ENCODE data around the gene CASK.
"Not testable (repeated sequence)": the region's sequence is repeated elsewhere in the genome, so short reads cannot be mapped to it uniquely, and the experiment has no call there.

CASK gene

GRCh38 chrX:41728125-41728524 lies 195.2 kb downstream of the CASK start:
- no peak for DNase-seq

DNA sequence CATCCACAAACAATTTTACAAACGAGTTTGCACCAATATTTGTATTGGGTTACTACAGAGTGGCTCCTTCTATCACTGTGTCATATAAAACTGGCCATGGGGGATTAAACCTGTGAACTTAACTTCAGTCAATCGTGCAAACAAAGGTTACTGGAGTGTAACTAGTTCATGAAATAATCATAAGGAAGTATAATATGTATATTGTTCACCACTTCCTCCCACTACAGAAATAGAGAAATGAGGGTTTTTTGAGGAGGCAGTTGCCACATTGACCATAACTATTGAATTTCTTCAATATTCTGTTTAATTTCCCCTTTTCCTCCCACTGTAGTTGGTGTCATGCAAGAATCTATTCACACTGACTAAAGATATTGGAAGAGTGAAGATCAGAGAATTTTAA lies 199.5 kb downstream of the CASK start, which contains the start of gene GPR82:
Gene GPR82 (plus strand): TSS at position 356 of the 400 bp plus-strand sequence. CDS start 2,846 bp downstream, outside the sequence.
- no peak for DNase-seq

- no peak for DNase-seq
These were observed 200.3 kb downstream of the CASK start for GRCh38 chrX:41722816-41723618.

DNA sequence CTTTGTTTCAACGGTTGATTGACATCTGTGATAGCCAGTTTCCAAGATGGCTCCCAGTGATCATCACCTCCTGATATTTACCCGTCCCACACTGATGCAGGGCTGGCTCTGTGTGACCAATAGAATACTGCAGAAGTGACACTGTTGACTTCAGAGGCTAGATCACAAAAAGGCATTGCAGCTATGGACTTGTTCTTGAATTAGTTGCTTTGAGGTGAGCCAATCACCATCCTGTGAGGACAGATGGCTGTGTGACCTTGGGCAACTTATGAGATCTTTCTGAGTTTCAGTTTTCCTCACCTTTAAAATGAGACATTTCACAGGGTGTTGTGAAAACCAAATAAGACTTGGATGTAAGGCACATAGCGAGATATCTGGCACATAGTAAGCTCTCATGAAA lies 201.1 kb downstream of the CASK start:
- no peak for DNase-seq

DNA sequence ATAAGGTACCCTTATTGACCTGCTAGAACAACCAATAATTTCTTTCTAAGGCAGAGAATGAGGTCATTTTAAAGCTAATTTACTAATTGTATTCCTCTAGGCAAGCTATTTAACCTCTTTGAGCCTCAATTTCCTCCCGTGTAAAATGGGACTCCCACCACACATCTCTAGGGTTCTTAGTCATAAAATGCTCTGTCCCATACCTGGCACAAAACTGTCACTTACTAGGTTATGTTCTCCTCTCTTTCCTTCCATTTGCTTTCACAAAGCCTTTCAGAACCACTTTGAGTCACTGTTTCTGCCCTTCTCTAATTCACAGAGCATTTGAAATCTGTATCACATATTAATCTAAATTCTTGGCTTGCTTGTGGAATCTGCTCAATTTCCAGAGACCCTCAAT lies 201.8 kb downstream of the CASK start:
- DNase-seq: no peak

DNA sequence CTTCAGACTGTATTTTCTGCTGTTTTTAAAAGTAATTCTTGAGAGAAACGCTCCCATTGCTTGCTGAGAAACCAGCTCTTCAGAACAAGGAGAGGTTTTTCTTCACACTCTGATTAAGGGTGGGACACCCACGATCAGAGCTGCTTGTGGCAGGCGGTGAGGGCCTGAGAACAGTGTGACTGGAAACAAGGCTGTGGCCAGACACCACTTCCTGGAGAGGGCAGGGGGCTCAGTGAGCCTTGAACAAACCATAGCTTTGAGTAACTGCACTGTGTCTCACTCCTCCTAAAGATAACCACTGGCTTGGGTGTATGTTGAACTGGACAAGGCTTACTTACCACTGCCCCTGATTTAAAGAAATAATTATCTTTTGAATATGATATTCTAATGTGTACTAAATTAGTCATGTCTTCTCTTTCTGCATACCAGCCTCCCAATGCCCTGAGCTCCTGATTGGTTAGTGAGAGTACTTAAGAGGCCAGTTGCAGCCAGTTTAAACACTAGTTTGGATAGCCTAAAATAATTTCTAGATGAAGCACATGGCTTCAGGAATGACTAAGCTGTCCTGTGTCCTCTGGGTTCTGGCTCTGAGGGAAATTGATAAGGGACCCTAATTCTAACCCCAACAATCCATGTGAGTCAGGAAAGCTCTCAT lies 203.1 kb downstream of the CASK start:
- DNase-seq: no peak

DNA sequence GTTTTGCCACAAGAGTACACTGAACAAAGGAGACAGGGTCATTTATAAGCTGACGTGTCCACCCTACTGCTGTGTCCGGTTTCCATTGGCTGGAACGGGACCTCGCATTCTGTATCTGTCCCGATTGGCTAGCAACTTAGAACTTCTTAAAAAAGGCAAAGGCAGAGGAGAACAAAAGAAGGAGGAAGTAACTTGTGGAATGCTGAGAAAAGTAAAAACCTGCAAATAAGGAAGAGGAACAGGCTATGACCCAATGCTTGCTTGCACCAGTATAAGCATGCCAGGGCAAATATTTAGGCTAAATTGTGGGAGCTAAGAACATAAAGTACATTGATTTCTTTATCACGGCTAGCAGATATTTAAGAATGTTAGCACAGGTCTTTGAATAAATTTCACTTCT lies 203.7 kb downstream of the CASK start:
- not testable (repeated sequence) for DNase-seq

GRCh38 chrX:41718481-41719235 lies 204.7 kb downstream of the CASK start:
- no peak for DNase-seq

DNA sequence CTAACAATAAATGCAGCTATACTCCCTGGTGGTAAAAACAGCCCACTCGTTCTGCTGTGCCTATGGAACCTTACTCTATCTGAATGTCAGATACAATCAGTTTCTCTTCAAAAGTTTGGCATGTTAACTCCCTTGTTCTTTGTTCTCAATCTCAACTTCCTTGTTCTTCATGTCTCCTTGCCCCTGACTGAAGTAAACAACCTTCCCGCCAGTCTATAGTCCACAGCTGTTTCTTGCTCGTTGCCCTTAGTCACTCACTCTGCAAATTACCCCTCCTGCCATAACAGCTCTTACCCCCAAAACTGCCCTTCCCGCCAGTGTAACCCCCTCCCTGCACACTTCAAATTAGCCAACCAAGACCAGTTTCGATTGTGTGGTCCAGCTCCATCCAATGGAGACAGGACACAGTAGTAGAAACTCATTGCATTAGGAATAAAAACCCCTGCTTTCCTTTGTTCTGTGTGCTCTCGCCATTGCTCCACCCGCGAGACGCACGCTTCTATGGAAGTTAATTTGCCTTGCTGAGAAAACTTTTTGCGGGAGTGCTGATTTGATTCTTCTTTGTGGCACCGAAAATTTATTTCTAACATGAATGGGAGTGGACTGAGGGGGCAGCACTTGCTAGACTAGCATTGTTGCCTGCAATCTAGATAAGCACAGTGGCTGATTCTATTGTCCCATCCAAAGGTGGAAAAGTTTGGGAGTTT lies 206.4 kb downstream of the CASK start:
- DNase-seq: no peak

- DNase-seq: no peak
These were observed 207.1 kb downstream of the CASK start for GRCh38 chrX:41716222-41716621.

GRCh38 chrX:41711021-41711667 lies 212.2 kb downstream of the CASK start:
- DNase-seq: no peak

GRCh38 chrX:41708486-41708885 lies 214.9 kb downstream of the CASK start:
- no peak for DNase-seq

GRCh38 chrX:41707218-41707617 lies 216.1 kb downstream of the CASK start:
- no peak for DNase-seq

DNA sequence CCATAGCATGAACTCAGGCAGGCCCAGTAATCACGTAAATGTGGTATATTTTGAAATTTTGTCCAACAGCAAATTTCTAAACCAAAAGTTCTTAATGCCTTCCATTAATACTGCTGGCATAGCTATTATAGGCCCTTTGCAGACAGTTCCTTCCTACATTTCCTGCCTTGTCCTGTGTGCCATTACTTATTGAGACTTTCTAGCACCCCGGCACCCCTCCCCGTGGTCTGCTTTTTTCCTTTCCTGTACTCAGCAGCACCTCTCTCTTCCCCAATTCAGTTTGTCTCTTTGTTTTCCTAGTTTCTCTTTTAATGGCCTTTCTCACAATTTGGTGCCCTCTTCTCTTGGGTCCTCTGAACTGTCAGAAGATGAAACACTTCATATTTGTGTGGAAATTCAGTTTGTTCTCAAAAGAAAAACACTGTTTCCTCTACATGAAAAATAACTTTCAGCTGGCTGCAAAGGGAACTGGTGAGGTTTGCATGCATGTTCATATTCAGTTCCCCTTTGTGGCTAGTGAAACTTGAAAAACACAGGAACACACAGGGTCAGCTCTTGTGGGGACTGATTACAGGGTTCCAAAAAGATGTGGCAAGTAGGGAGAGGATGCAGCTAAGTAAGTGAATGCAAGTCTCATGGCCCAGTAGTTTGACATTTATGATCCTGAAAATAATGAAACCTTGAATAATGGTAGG lies 217.5 kb downstream of the CASK start:
- no peak for DNase-seq

DNA sequence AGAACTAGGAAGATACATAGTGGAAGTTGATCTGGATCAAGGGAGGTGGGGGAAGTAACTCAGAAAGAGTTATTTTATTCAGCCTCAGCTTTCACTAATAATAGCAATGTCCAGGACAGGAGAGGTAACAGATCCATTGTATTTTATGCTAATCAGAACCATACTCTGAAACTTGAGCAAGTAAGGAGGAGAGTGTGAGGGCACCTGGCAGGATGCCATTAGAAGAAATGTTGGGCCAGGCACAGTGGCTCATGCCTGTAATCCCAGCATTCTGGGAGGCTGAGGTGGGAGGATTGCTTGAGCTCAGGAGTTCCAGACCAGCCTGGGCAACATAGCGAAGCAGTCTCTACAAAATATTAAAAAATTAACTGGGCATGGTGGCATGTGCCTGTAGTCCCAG lies 218.3 kb downstream of the CASK start:
- no peak for DNase-seq

DNA sequence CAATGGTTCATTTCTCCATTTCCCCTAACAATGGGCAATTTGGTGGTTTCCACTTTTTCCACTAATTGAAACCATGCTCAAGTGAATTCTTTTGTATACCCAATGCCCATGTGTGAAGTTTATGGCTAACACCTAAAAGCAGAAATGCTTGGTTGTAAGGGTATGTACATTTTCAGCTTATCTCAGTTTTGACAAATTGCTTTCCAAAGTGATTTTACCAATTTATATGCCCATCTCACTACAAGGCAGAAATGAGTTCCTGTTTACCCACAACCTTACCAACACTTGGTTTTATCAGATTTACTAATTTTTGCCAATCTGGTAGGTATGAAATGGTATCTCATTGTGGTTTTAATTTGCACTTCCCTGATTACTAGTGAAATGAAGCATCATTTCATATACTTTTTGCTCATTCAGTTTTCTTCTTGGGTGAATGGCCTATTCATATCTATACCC lies 219.8 kb downstream of the CASK start:
- no peak for DNase-seq

DNA sequence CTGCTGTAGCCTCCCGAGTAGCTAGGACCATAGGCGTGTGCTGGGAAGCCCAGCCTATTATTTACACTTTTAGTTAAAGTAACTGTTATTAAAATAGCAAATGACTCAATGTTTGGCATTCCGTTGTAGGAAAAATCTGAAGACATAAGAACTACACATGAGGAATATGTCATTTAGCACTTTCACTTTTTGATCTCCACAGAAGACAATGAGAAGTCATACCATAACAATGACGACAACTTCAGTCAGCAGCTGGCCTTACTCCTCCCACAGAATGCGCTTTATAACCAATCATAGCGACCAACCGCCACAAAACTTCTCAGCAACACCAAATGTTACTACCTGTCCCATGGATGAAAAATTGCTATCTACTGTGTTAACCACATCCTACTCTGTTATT lies 227.9 kb downstream of the CASK start:
- no peak for DNase-seq

- DNase-seq: no peak
These were observed 230.3 kb downstream of the CASK start for GRCh38 chrX:41693024-41693423.

- DNase-seq: no peak
These were observed 231.1 kb downstream of the CASK start for GRCh38 chrX:41692162-41692749.

- no peak for DNase-seq
These were observed 233.6 kb downstream of the CASK start for GRCh38 chrX:41689711-41690110.

- DNase-seq: no peak
These were observed 234.5 kb downstream of the CASK start, which contains the start of gene GPR34 for GRCh38 chrX:41688835-41689234. GPR34 (plus strand) TSS chrX:41688973; CDS start chrX:41695634, 6,661 bp downstream.
